Activated CD8-positive, alpha-beta memory T cell treated with anti-CD3 and anti-CD28 coated beads for 48 hours (primary cell): ENCODE data around the gene FAM9C.
"Not testable (repeated sequence)": the region's sequence is repeated elsewhere in the genome, so short reads cannot be mapped to it uniquely, and the experiment has no call there.

ENCODE experiments used
- DNase-seq, 3 experiments: peaks; one replicate each; pipeline ENCODE4 v3.0.0-alpha.2; 2020; ENCODE audit warnings: low read depth in 2 of 3, low spot score in 2 of 3

The FAM9C gene

DNA sequence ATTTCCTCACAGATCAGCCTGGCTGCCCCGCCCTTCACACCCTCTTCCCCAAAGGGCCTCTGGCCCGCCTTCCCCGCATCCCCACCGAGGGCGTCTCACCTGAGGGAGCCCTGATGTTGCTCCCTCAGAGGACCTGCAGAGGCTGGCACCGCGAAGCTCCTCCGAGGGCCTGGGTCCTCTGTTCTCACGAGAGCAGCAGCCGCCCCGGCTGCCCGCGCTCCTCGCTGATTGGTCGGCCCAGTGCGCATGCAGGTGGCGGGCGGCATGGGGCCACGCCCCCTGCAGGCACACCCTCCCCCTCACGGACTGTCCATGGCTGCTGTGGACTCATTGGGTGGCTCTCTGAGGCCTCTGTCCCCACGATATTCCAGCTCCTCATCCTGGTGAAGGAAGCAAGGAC lies at the start of gene FAM9C:
TSS of gene FAM9C (minus strand) at position 180 of the 400 bp plus-strand sequence. CDS start 831 bp downstream, outside the sequence.
- DNase-seq: no peak

DNA sequence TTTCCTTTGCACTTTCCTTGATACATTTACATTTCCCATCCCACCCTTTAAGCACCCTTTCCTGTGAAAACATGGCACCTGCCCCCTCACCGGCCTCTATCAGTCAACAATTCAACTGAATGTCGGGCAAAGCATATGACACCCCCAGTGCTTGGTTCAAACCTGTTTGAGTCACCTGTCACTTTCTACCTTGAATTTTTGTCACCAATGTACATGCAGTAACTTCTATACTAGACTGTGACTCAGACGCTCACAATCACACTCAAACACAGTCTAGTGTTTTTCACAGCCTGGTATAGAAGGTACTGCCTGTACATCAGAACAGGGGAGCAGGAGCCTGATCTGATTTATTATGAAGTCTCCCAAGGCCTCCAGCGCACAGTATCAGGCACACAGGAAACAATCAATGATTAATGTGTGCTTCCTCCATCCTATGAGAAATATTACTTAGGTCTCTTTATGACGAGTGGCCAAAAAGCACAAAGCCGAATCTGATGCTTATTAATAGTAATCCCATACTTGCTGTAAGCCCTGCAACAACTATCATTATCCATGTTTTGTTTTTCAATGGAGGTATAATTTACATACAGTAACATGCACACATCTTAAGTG lies 49.2 kb upstream of the FAM9C start:
- no peak for DNase-seq

DNA sequence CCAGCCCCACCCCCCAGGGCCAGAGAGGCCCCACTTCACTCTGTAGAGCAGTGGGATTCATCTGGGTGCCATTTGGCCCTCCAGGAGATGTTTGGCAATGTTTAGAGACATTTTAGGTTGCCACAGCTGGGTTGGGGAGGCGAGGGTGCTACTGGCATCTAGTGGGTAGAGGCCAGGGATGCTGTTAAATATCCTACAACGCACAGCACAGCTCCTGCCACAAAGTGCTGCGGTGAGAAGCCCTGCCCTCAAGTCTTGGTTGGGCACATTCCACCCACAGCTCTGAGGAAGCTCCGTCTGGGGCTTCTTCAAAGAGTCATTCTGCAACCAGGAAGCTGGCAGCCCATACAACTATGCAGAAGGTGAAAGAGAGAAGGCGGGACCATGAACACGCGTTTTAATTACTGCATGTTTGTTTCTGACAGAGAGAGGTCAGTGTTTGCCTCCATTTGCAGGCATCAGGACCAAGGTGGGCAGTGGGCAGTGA lies 48.1 kb upstream of the FAM9C start:
- DNase-seq: peak in 1 of 3 experiments; percentile 50

DNA sequence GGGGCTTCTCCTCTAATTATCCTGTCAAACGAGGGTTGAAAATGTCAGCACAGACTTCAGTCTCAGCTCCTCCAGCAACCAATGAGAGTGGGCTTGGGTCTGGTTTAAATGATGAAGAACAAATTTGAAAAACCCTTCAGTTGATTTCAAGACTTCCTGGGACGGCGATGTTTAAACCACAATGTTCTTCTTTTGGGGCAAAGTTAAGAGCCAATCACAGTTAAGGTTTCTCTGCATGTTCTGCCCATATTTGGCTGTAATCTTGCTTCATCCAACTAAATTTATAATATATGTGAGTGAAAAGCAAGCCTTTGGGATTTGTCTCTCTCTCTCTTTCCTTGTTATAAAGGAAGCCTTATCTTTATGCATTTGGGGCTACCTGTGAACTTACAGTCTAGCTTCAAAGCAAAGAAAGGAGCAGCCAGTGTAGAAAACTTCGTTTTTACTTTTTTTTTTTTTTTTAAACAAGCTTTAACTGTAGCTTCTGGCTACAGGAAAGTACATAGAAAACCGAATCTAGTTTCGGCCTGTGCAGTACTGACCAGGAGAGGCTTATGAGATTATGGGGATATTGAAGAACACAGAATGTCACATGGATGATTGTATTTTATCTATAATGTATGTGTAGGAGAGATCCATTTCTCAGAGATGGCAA lies 46.8 kb upstream of the FAM9C start:
- no peak for DNase-seq

DNA sequence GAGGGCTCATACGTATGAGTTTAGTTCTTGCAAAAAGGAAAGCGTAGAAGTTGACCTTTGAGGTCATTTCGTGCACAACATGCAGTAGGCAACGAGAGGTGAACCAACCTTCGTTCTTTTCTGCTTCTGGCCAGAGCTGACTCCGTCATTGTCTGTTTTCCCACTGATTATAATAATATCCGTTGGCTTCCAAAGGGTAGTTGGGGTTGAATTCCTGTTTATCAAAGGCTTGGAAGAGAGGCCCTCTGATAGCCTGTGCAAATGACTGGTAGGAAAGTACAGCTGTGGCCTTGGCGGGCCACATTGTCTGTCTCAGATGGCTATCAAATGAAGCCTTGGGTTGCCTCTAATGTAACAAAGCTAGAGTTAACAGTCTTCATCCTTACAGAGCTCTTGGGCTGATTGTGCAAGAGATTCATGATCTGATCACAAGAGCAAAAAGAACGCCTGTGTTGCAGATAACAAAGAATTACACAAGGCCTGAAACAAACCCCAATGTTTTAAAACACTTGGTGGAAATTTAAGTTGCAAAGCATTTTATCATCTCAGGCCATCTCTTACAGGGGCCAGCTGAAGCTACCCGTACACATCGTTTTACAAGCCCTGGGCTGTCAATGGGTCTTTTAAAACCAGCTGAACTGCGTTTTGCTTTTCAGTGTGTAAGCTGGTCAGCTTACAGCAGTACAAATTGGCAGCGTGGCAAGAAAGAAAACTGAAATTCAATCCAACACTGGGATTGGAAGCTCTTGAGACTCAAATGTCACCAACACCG lies 46.1 kb upstream of the FAM9C start:
- DNase-seq: no peak

DNA sequence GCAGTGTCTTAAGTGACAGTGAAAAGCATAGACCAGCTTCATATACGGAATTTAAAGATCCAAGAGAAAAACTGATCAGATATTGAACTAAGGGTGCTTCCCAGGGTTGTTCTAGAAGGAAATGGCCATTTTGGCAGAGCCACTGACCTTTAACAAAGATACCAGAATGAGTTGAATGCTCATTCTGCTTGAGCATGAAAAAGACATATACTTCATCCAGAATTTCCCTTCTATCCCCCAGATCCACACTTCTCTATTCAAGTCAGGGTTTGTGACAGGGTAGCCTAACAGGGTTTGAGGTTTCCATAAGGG lies 45.6 kb upstream of the FAM9C start:
- no peak for DNase-seq

DNA sequence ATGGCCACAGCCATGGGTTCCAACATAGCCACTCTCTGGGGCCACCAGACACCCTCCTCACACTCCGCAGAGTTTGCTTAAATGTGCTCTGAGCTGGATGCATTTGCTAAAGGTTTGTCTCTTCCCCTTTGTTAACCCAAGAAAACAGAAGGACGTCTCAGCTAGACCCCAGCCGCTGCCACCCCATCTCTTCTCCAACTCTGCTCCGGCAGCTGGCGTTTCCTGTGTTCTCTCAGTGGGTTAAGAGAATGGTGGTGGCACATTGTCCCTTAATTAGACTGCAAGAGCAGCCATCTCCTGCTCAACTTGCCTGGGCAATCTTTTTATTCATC lies 43.7 kb upstream of the FAM9C start:
- DNase-seq: no peak

DNA sequence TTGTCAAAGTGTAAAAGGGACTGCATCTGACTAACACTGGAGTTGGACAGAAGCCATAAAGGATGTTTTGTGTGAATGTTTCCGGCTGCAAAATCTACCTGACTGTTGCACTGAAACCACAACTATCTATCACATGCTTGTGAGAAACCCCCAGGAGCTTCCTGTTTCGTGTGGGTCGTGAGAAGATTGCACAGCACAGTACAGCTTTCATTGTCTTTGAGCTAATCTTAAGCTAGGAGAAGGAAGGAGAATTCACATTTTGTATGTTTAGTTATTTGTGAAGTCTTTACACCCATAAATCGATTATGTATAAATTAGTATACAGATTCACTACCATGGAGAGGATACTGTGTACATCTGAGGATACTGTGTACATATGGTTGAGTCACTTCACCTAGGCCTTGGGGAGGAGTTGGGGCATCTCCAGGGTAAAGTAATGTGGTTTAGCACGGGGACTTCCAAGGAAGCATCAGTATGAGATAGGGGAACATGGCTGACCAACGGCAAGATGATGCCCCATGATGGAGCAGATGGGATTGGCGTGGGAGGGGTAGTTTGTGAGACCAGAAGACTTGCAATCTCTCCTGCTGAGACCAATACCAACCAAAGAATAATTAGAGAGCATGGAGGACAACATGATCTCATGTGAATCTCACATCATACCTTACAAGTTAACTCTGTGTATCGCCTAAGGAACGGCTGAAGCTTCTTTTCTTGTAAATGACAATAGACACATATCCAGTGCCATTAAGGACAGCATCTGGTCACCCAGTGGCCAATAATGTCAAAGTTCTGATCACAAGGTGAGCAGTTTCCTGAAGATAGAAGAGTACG lies 43.1 kb upstream of the FAM9C start:
- no peak for DNase-seq

DNA sequence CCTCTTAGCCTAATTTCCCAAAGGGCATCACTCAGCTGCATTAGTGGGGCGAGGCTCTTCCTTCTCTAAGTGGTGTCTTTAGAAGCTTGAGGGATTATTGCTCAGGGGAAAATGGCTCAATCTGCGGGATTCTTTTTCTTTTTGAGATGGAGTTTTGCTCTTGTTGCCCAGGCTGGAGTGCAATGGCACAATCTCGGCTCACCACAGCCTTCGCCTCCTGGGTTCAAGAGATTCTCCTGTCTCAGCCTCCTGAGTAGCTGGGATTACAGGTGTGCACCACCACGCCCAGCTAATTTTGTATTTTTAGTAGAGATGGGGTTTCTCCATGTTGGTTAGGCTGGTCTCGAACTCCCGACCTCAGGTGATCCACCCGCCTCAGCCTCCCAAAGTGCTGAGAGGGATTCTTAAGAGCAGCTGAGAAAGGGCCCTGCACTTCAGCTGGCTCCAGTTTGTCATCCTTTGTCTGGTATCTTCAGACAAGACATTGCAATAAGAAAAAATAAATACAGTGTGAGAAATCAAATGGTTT lies 42.4 kb upstream of the FAM9C start:
- DNase-seq: not testable (repeated sequence)

DNA sequence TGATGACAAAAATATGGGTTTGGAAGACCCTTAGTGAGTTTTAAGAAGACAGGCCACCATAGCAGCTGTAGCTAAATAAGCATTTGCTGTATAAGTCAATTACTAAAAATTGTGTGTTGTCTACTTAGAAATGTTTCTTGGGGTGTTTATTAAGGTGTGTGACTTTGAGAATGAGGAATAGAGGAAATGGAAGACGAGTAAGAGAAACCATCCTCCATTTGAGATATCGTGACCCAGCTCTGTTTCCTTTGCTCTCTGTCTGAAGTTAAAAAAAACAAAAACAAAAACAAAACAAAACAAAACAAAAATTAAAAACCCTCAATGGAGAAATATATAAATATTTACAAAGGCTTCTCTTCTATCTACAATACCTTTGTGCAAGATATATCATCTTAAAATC lies 41.7 kb upstream of the FAM9C start:
- no peak for DNase-seq

DNA sequence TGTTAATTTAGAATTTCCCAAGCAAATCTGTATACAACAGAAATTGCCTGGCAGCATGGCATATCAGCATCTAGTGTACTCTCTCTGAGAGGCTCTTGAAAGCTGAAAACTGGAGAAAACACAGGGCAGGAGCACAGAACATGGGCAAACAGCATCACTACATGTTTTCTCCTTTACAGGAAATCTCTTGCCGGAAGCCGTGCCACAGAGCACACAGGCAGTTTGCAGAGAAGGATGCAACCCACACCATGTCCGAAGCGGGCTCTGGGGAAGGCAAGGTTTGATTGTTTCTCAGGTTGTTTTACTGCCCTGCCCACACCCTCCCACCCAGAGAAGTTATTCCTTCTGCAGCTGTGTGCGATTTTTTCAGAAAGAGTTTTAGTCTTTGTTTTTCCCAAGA lies 41.1 kb upstream of the FAM9C start:
- DNase-seq: no peak

DNA sequence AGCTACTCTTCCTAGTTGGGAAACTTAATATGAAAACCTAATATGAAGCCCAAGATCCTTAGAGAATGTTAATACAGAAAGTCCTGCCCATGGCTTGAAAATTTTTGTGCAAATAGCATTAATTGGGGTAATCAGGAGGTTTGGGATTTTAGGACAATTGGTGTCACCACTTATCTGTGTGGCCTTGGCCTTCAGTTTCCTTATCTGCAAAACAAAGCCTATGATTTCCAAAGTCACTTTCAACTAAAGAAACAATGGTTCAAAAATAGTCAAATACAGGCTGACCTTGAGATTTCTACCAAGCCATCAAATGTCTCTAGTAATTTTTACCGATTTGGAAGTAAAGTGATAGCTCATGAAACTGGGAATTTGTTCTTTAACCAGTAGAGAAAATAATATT lies 40.2 kb upstream of the FAM9C start:
- DNase-seq: no peak

DNA sequence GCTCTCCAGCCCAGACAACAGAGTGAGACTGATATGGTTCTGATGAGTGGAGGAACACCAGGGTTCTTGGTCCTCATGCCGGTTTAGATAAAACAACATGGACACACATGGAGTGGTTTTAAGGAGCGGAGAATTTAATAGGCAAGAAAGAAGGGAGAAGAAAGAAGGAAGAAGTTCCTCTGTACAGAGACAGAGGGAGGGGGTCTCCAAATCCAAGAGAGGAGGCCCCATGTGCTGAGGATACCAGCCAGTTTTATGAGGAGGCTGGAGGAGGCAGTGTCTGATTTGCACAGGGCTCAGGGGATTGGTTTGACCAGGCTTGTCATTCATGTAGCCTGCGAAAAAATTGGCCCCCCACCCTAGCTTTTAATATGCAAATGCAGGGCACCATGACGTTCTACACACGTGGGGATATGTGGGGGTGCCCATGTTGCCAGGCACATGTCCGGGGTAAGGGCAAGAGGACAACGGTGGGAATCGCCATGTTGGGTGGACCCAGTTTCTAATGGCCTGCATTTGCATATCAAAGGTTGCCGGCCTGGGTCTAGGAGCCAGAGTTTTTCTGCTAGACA lies 39.4 kb upstream of the FAM9C start:
- DNase-seq: not testable (repeated sequence)

DNA sequence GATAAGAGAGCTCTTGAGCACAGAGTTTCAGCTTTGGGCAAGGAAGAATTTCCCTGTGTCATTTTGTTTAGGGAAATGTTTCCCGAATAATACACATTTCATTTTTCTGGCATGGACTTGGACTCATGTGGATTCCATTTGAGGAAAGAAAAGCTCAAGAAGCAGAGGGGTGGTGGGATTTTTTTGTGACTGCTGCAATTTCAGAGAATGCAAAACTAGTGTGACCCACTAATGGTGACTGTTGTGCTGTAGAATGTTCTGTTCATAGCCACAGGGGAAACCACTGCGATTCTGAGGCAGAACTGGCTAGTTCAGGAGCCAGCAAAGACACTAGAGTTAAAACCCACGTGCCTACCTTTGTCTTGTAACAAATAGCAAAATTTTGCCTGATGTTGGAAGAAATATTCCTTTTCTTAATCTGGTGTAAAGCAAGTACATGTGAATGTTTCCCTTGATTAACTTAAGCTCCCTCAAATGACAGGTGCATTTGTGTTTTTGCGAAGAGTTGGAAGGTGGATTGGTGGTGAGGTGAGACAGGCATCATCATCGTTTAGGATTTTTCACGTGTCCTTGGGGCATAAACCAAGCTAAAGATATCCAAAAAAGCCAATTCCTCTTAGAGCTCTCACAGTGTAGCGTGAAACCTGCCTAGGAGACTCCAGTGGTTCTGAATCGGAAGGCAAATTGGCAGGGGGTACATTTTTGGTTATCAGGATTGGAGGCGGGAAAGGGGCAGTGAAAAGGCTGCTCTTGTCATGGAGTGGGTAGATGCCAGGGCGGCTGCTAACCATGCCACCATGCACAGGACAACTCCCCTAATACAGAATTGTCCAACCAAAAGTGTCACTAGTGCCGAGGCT lies 38.0 kb upstream of the FAM9C start:
- no peak for DNase-seq

DNA sequence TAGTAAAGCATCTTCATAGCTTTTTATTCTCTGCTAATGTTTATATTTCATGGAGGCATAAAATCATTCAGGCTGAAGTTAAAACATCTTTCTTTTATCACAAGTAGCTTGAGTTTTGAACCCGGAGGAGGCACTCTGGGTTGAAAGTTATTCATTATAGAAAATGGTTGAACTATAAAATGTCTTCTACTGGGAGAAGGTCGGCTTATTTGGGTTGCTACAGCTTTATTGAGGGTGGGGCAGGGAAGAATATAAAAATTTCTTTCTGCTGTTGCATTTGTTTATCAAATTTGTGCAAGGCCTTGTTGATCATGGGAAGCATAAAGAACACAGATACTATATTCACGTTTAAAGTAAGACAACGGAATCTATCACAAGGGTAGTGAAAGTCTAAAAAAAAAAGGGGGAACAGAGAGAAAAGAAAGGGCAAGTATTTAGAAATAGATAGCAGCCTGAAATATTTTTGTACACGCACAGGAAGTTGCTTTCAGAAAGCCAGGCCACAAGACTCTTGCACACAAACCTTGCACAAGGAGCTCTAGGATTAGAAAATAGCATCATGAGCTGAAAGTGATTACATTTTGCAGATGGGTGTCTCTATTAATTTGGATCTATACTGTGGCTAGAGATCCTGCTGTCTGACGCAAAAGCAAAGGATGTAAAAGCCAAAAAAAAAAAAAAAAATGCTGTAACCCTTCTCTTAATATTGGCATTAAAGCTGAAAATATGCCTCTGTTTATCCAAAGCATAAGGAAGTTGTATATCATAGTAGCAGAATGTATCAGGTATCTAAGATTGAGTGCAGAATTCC lies 37.2 kb upstream of the FAM9C start:
- DNase-seq: no peak

DNA sequence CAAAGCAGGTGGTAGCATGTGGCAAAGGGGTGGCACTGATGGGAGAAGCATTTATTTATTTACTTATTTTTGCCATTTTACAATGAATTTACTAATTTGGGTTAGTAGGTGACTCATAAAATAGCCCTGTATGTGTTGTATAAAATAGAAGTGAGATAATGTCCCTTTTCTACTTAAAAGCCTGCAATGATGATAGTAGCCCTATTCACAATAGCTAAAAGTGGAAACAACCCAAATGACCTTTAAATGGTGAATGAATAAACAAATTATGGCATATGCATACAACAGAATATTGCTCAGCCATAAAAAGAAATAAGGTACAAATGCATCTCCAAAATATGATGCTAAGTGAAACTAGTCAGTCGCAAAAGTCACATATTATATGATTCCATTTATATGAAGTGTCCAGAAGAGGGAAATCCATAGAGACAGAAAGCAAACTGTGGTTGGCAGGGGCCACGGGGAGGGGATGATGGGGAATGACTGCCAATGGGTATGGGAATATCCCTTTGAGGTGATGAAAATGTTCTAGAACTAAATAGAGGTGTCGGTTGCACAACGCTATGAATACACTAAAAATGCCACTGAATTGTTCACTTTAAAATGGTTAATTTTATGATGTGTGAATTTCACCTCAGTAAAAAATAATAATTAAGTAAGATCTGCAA lies 35.8 kb upstream of the FAM9C start:
- DNase-seq: no peak

DNA sequence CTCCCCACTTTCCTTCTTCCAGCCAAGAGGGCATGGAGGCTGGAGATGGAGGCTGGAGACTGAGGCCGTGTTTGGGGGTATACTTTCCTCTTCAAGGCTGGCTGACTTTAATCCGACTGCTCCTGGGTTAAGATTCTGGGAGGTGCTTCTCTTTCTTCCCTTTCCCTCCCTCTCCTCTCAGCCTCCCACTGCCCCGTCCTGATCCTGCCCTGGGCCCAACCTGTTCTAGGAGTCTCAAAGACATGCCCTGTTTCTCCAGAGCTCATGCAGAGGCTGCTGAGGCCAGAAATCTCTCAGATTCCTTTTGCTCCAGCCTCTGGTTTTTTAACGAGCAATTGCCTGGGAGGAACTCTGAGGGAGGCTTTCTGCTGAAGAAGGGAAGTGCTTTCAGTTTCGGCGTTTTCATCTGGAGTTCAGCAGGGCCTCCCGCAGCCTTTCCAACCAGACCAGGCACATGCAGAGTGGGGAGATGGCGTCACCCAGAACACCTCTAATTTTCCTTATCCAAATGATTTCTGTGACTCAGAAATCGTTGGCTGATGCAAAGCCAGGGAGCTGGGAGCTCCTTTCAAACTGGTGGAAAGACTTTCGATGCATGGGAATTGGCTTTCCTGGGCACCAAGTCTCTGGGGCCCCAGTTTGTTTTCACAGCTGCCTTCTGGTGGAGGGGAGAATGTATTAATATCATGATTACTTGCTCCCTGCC lies 34.5 kb upstream of the FAM9C start:
- no peak for DNase-seq

DNA sequence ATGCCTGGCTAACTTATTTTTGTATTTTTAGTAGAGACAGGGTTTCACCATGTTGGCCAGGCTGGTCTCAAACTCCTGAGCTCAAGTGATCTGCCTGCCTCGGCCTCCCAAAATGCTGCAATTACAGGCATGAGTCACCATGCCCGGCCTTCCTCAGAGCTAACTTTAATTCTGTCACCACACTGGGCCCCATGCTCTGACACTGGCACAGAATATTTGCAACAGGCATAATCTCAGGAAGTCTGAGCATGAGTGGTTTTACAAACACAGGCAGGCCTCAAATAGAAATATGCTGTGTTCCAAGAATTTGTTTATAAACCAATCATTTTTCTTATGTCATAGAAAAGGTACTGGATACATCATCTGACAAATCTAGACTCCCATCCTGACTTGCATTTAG lies 32.7 kb upstream of the FAM9C start:
- DNase-seq: no peak
